NCI-H1105 (cell line): ENCODE data around the gene SPATS2.
"Not testable (repeated sequence)": the region's sequence is repeated elsewhere in the genome, so short reads cannot be mapped to it uniquely, and the experiment has no call there.

Source experiments
- DNase-seq: peaks from one replicate; lab custom pipeline; 2025; lab: John Stamatoyannopoulos, UW

The SPATS2 gene

DNA sequence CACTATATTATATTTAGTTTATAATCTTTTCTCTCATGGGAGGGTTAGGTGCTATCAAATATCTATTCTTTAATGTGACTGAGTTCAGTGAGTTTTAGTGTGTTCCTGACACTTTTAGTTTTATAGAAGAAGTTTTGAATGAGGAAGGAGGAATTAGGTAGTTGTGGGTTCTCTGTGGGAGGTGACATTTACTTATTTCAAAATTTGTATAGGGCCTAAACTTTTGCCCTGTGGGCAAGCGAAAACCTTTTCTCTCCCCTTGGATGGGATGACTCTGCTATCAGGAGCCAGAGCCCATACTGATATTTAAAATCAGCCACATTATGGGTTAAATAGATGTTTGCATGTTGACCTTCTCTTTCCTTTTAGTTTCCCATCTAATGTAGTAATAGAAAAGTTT, 43.6 kb downstream of the SPATS2 start:
- no peak for DNase-seq

- DNase-seq = no peak
Observed at GRCh38 chr12:49413010-49413409, 45.7 kb downstream of the SPATS2 start.

GRCh38 chr12:49413796-49414195, 46.5 kb downstream of the SPATS2 start:
- no peak for DNase-seq

GRCh38 chr12:49414364-49414763, 47.1 kb downstream of the SPATS2 start:
- no peak for DNase-seq

- DNase-seq = no peak
Observed at GRCh38 chr12:49415521-49415970, 48.3 kb downstream of the SPATS2 start.

DNA sequence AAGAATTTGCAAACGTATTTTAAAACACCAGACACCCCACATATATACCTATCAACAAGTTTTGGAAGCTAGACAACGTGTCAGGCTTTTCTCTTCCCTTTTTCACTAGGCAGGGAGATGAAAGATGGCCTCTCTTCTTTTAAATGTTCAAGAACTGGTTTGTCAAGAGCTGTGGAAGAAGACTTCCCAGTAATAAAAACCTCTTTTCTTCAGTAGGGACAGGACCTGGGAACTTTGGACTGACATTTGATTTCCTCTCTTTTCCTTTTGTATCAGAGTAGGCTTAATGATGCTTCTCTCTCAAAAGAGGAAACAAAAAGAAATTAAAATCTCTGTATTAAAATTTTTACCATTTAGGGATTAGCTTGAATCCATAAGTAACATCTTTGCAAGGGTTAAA, 49.6 kb downstream of the SPATS2 start:
- DNase-seq = no peak

DNA sequence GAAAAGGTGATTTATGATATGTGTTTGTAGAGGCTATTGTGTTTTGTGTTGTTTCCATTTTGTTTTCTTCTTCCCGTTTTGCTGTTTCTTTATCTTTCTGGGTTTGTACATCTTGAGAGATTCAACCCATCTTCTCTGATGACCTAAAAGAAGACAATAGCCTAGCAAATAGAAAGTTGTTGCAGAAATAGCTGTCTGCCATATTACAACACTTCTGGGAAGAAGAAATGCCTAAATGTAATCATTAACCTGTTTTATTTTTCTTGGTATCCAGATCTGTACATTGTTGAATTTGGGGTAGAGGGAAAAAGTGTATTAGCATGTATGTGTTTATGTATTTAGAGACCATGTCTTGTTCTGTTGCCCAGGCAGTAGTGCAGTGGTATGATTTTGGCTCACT, 50.3 kb downstream of the SPATS2 start:
- DNase-seq = no peak

DNA sequence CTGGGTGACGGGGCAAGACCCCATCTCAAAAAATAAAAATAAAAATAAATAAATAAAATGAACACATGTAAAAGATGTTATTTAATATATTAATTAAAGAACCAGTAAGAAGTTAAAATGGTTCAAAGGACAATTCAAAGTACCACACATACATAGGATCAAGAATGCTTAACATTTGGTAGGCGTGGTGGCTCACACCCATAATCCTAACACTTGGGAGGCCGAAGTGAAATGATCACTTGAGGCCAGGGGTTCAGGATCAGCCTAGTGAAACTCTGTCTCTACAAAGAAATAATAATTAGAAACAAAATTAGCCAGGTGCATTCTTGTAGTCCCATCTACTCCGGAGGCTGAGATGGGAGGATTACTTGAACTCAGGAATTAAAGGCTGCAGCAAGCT, 53.3 kb downstream of the SPATS2 start:
- no peak for DNase-seq

- no peak for DNase-seq
Observed at GRCh38 chr12:49422114-49422513, 54.9 kb downstream of the SPATS2 start.

GRCh38 chr12:49428793-49429192, 61.5 kb downstream of the SPATS2 start:
- no peak for DNase-seq

DNA sequence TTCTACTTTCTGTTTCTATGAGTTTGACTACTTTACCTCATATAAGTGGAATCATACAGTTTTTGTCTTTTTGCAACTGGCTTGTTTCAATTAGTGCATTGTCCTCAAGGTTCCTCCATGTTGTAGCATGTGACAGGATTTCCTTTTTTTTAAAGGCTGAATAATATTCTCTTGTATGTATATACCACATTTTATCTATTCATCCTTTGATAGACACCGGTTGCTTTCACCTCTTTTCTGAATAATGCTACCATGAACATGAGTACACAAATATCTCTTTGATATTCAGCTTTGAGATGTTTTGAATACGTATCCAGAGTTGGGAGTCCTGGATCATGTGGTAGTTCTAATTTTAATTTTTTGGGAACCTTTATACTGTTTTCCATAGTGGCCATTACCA, 65.4 kb downstream of the SPATS2 start:
- DNase-seq = no peak

GRCh38 chr12:49436799-49437198, 69.5 kb downstream of the SPATS2 start:
- not testable (repeated sequence) for DNase-seq

DNA sequence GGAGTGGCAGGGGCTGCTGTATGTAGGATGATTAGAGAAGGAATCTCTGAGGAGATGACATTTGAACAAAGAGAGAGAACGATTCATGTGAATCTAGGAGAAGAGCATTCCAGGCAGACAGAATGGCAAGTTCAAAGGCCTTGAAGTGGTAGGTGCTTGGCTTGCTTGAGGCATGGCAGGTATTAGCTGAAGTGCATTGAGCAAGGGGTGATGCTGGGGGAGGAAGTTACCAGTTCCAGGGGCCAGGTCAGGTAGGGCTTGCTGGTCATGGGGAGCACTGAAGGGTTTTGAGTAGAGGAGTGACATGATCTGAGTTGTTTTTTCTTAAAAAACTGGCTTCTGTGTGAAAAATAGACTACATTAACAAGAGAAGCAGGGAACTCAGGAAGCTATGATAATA, 71.8 kb downstream of the SPATS2 start:
- DNase-seq = no peak

DNA sequence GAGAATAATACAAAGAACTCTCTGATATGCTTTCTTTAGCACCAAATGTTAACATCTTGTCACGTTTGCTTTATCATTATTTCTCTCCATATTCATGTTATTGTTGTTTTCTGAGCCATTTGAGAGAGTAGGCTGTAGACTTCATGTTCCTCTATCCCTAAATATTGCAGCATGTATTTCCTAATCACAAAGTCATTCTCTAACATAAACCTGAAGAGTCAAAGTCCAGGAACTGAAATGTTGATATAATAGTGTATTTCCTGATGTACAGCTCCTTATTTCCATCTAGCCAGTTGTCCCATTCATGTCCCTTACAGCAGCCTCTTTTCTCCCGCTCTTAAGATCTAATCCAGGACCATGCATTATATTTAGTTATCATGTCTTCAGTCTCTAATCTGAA, 72.8 kb downstream of the SPATS2 start:
- DNase-seq = no peak

DNA sequence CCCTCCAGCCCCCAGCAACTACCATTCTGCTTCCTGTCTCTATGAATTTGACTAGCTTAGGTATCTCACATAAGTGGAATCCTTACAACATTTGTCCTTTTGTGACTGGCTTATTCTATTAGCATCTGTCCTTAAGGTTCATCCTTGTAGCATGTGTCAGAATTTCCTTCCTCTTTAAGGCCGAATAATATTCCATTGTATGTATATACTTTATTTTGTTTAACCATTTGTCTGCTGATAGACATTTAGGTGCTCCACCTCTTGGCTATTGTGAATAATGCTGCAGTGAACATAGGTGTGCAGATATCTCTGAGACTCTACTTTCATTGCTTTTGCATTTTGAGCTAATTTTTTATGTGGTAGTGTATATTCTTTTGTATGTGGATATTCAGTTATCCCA, 75.7 kb downstream of the SPATS2 start:
- no peak for DNase-seq

DNA sequence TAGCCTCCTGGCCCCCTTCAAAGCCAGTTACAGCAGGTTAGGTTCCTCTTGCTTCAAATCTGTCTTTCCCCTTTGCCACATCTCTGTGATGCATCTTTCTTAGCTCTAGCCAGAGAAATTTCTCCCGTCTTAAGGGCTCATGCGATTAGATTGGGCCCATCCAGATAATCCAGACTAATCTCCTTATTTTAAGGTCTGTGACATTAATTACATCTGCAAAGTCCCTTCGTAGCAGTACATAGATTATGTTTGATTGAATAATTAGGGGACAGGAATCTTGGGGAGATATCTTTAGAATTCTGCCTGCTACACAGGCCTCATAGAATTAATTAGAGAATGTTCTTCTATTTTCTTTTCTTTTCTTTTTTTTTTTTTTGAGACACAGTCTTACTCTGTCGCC, 79.3 kb downstream of the SPATS2 start:
- no peak for DNase-seq

DNA sequence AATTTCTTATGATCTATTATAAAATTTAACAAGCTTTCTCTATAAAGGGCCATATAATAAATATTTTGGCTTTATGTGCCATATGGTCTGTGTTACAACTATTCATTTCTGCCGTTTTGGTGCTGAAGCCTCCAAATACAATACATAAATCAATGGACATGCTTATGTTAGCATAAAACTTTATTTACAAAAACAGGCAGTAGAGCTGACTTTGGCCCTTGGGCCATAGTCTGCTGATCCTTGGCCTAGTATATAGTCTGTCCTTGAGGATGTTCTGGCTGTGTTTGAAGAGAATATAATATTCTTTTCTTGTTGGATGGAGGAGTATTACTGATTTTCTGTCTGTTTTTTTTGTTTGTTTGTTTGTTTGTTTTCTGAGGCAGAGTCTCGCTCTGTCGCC, 81.6 kb downstream of the SPATS2 start:
- DNase-seq = no peak

DNA sequence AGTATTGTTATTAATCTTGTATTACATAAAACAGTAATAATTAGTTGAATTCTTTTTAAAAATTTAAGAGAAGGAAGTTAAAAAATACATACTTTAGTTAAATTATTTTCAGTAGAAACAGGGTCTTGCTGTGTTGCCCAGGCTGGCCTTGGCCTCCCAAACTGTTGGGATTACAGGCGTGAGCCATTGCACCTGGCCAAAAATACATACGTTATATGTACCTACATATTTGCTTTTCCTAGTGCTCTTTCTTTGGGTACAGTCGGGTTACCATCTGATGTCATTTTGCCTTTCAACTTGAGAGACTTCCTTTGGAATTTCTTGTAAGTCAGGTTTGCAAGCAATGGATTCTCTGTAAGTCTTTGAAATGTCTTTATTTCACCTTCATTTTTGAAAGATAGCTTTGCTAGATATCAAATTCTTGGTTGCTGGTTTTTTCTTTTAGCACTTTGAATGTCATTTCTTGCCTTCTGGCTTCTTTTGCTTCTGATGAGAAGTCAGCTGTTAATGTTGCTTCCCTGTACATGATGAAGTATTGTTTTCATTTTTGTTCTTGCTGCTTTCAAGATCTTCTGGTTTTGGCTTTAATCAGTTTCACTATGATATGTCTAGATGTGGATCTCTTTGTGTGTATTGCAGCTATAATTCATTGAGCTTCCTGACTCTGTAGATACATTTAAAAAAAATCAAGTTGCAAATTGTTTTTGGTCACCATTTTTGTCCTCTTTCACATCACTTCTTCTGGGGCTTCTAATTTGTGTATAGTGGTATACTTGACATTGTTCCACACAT, 84.4 kb downstream of the SPATS2 start:
- DNase-seq = no peak

DNA sequence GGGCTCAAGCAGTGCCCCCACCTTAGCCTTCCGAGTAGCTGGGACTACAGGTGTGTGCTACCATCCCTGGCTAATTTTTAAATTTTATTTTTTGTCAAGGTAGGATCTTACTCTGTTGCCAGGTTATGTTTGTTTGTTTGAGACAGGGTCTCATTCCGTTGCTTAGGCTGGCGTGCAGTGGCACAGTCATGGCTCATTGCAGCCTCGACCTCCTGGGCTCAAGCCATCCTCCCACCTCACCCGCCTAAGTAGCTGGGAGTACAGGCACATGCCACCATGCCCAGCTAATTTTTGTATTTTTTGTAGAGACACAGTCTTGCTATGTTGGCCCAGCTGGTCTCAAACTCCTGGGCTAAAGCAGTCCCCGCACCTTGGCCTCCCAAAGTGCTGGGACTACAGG, 88.2 kb downstream of the SPATS2 start:
- DNase-seq = no peak

DNA sequence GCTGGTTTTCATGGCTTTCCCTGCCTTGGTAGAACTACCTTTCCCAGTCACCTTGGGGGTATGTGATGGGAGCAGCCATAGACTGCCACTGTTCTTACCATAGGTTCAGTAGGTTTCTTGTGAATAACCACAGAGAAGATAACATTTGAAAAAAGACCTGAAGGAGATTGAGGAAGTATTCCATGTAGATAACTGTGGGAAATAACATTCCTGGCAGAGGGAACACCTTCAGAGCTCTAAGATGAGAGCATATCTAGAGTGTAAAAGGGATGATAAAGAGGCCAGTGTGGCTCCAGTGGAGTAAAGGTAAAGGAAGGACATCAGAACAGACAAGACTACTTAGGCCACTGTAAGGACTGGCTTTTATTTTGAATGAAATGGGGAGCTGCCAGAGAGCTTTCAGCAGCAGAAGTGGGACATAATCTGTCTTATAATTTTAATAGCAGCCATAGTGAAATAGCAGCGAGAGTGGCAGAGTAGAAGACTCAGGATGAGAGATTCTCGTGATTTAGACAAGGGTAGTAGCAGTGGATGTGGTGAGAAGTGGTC, 88.9 kb downstream of the SPATS2 start:
- no peak for DNase-seq

- DNase-seq = no peak
Observed at GRCh38 chr12:49458816-49459215, 91.6 kb downstream of the SPATS2 start.

- no peak for DNase-seq
Observed at GRCh38 chr12:49461221-49461620, 94.0 kb downstream of the SPATS2 start.

GRCh38 chr12:49462083-49462744, 95.0 kb downstream of the SPATS2 start:
- DNase-seq = no peak
